Fibroblast of skin of abdomen (primary cell): ENCODE data around the gene ZNF274.
A peak's percentile ranks its signal among the peaks of the same experiment; 100 is the strongest.
"Not testable (repeated sequence)": the region's sequence is repeated elsewhere in the genome, so short reads cannot be mapped to it uniquely, and the experiment has no call there.

ENCODE experiments used
- DNase-seq: peaks from one replicate; pipeline ENCODE4 v3.0.0-alpha.2; 2013

Gene ZNF274

DNA sequence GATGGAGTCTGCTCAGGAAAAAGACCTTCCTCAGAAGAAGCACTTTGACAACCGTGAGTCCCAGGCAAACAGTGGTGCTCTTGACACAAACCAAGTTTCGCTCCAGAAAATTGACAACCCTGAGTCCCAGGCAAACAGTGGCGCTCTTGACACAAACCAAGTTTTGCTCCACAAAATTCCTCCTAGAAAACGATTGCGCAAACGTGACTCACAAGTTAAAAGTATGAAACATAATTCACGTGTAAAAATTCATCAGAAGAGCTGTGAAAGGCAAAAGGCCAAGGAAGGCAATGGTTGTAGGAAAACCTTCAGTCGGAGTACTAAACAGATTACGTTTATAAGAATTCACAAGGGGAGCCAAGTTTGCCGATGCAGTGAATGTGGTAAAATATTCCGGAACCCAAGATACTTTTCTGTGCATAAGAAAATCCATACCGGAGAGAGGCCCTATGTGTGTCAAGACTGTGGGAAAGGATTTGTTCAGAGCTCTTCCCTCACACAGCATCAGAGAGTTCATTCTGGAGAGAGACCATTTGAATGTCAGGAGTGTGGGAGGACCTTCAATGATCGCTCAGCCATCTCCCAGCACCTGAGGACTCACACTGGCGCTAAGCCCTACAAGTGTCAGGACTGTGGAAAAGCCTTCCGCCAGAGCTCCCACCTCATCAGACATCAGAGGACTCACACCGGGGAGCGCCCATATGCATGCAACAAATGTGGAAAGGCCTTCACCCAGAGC lies 29.6 kb downstream of the ZNF274 start:
- DNase-seq = no peak

DNA sequence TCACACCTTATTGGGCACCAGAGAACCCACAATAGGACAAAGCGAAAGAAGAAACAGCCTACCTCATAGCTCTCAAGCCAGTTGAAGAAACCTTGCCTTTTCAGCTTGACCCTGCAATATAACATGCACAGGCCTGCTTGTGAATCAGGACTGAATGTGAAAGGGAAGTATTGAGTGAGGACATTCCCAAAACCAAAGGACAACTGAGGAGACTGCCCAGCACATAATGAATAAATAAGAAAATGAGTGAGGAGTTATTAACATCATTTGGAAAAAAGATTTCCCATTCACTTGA lies 30.2 kb downstream of the ZNF274 start:
- DNase-seq = no peak

DNA sequence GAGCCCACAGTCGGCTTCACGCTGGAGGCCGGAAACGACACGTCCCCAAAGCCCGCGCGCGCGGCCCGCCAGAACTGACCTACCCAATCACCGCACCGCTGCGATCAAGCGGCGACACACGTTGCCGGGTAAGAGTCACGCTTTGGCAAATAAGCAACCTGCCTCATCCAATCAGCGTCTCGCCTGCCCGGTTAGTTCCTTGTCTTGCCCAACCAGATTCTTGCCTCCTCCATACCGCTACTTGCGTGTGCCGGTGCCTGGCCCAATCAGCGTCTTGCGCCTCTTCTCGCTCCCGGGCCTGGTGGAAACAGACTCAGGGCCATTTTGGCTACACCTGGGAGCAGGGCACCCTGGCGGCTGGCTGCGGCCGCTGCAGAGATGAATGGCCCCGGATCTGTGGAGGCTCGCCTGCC lies 34.2 kb downstream of the ZNF274 start:
- DNase-seq = no peak

DNA sequence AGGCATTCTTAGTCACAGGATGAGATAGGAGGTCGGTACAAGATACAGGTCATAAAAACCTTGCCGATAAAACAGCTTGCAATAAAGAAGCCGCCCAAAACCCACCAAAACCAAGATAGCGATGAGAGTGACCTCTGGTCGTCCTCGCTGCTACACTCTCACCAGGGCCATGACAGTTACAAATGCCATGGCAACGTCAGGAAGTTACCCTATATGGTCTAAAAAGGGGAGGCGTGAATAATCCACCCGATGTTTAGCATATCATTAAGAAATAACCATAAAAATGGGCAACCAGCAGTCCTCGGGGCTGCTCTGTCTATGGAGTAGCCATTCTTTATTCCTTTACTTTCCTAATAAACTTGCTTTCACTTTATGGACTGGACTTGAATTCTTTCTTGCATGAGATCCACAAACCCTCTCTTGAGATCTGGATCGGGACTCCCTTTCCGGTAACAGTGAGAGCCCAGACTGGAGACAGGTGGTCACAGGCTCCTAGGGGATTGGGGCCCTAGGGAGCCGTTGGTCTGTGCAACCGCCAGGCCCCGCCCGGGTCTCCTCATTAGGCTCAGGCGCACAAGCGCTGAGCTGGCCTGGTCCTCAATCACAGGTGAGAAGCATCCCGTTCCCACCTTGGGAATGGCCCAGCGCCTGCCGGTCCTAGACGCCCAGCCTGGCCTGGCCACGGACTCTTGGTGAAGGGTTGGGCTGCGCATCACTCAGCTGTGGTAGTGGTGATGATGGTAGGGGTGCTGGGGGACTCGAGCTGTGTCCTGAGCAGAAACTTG lies 34.9 kb downstream of the ZNF274 start:
- DNase-seq = no peak

DNA sequence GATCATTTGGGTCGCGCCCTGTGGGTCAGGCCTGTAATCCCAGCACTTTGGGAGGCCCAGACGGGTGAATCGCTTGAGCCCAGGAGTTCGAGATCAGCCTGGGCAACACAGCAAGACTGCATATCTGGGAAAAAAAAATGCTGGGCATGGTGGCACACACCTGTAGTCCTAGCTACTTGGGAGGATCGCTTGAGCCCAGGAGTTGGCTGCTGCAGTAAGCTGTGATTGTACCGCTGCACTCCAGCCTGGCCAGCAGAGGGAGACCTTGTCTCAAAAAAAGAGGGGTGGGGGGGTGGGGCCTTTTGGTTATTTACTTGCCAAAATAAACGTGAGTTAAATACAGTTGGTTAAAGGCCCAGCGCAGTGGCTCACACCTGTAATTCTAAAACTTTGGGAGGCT lies 36.0 kb downstream of the ZNF274 start:
- DNase-seq = no peak

DNA sequence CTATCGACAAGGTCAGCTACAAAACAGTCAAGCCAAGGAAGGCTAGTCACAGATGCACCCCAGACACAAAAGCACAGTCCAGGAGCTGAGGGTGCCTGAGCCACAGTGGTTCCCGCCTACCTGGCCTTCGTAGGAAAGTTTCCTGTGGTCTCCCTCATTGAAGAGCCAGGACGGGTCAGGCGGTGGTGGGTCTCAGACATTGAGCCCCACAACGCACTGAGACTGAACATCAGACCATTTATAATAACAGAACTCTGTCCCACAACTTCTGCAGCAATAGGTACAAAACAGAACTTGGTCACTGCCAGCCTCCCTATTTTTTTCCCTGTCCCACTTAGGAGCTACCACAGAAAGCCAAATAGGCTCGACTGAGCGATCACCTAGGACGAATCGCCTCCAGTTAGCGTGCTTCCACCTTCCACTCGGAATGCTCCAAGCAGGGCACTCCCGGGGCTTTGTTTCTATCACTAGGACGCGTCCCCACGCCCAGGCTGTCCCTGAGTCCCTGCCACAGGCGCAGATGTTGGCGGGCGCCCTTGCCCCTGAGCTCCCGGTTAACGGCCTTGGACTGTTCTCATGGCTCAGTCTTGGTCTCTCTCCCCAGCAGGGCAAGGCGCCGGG lies 45.2 kb downstream of the ZNF274 start:
- DNase-seq = no peak

DNA sequence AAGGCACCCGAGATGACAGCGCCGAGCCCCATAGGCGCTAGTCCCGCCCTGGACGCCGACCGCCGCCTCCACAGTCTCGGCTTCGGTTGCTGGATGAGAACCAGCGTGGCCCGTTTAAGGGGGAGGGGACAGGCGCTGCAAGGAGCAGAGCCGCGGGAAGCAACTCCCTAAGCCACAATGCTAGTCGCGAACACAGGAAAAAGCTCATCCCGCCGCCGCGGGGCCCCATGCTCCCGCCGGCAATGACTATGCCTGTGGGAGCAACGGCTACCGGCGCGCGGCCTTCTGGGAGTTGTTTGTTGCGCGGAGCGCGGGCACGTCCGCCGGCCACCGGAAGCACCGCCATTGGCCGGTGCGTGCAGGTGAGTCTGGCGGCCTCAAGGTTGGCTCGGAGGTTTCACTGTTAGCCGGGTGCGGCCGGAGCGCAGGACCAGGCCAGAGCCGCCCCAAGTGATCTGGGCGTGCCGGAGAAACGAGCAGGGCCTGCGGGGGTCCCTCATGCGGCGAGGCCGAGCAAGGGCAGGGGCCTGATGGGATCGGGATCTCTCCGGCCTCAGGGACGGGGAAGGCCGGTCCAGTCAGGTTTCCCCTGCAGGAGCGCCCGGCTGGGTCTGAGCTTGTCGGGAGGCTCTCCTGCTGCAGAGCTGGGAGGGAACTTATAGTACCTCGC lies 45.9 kb downstream of the ZNF274 start, which contains the start of gene ZNF544:
ZNF544 (plus strand) TSS at position 330 of the 670 bp plus-strand sequence. CDS start 15,110 bp downstream, outside the sequence.
- DNase-seq = peak; percentile 73

DNA sequence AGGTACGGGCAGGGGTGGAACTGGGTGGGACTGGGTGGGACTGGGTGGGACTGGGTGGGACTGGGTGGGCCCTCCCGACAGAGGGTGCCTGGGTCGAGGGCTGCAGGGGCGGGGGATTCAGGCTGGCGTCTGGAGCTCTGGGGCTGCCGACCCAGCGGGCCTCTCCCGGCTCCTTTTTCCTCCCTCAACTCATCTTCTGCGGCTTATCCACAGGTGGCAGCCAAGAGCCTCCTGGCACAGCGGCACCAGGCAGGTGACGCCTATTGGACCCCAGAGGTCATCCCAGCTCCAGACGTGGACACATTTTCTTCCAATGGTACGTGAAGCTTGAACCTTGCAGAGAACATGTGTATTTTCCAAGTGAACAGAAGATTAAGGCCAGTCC lies 46.4 kb downstream of the ZNF274 start:
- DNase-seq = peak; percentile 16

DNA sequence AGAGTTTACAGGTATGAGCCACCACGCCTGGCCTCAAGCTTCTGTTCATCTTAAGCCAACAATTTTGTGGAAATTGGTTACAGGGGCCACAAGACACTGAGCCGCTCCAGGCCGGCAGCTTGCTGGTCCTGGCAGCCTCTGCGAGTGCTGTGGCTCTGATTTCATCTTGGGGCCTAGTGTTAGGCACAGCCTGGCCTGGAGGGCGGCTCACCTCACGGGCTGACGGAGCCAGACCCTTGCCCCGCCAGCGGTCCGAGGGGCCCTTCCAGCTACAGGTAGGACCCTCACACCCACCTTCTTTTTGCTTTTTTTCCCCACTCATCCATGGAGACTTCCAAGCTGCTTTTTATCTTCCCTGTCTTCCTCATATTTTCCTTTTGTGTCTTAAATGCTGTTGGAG lies 54.5 kb downstream of the ZNF274 start:
- no peak for DNase-seq

DNA sequence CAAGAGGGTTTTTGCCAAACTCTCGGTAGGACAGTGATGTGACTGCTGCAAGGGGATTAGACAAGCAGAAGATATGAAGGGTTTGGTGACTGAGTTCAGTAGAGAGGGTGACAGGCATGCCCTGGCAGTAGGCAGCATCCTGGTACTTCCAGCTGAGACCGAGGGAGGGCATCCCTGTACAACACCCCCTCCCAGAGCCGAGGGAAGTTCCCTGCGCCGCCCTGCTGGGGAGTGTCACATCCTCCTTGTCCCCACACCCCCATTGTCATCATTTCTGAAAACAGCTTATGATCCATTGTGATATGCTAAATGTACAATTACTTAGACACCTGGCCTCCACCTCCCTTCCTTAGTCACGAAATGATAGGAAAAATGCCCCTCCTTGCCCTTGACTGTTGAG lies 60.5 kb downstream of the ZNF274 start:
- DNase-seq = no peak

DNA sequence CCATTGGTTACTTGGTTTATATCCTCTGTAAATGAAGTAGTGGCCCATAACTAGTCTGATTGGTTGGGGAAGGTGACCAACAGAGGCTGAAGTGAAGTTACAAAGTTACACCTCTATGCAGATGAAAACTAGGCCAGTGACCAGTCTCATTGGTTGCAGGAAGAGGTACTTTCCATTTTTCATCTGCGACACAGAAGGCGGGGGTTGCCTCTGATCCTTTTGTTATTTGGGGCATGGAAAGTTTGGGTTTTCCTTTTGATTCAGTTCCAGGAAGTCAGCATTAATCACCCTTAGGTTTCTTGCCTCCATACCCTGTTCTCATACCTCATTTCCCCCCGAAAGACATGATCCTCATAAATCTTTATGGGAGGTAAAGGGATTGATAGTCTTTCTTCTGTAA lies 66.0 kb downstream of the ZNF274 start:
- no peak for DNase-seq

DNA sequence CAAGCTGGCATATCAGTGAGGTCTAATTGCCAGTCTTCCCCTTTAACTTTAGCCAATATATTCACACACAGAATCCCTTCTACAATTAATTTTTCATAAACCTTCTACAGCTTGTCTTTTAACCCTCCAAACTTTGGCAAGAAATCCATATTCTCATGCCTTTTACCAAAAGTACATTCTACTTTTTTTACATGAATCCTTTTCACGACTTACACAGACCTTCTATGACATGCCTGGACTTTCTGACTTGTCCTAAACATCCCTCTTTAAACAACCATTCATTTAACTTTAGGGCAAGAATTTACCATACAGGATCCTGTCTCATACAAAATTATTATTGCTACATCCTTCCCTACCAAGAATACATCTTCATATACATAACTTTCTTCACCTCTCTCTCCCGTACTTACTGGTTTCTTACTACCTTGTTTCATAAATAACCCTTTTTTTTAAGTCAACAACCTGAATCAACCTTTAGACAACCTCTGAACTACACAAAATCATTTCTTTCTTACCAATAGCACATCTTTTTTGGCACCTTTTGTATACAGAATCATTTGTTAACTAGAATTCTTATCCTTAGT lies 69.3 kb downstream of the ZNF274 start:
- DNase-seq = no peak

DNA sequence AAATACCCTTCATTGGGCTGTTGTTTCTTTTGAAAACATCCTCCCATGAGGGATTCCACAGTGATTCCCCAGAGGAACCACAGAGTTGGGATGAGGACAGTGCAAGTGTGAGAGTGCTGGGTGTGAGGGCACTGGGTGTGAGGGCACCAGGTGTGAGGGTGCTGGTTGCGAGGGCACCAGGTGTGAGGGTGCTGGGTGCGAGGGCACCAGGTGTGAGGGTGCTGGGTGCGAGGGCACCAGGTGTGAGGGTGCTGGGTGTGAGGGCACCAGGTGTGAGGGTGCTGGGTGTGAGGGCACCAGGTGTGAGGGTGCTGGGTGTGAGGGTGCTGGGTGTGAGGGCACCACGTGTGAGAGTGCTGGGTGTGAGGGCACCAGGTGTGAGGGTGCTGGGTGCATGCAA lies 75.4 kb downstream of the ZNF274 start:
- not testable (repeated sequence) for DNase-seq

DNA sequence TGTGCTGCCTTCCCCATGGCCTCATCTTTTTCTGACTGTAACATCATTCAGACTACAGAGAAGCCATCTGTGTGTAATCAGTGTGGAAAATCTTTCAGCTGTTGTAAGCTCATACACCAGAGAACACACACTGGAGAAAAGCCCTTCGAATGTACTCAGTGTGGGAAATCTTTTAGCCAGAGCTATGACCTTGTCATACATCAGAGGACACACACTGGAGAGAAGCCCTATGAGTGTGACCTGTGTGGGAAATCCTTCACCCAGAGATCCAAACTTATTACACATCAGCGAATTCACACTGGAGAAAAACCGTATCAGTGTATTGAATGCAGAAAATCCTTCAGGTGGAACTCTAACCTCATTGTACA lies 78.7 kb downstream of the ZNF274 start:
- DNase-seq = no peak

DNA sequence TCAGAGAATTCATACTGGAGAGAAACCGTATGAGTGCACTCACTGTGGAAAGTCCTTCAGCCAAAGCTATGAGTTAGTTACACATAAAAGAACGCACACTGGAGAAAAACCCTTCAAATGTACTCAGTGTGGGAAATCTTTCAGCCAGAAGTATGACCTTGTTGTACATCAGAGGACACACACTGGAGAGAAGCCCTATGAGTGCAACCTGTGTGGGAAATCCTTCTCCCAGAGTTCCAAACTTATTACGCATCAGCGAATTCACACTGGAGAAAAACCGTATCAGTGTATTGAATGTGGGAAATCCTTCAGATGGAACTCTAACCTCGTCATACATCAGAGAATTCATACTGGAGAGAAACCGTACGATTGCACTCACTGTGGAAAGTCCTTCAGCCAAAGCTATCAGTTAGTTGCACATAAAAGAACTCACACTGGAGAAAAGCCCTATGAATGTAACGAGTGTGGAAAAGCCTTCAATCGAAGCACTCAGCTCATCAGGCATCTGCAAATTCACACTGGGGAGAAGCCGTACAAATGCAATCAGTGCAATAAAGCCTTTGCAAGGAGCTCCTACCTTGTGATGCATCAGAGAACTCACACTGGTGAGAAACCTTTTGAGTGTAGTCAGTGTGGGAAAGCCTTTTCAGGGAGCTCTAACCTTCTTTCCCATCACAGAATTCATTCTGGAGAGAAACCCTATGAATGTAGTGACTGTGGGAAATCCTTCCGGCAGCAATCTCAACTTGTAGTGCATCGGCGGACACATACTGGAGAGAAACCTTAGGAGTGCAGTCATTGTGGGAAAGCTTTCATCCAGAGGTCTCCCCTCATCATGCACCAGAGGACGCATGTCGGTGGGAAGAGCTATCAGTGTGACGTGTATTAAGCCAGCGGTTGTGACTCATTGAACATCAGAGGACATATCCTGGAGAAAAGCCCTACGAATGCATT lies 79.4 kb downstream of the ZNF274 start:
- DNase-seq = no peak

DNA sequence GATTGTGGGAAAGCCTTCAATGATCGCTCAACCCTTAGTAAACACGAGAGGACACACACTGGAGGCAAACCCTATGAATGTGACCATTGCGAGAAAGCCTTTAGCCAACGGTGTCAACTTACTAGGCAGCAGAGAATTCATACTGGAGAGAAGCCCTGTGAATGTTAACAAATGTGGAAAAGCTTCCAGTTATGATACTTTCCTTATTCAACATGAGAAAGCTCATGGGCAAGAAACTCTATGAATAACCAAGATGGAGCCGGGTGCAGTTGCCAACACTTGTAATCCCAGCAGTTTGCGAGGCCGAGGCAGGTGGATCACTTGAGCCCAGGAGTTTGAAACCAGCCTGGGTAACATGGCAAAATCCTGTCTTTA lies 80.0 kb downstream of the ZNF274 start:
- DNase-seq = no peak
